Measurements from ENCODE around the gene GLB1L2.

GRCh38 chr11:134349109-134349801 is 17.5 kb downstream of the GLB1L2 start:
- TF ChIP-seq, protein P1, sequence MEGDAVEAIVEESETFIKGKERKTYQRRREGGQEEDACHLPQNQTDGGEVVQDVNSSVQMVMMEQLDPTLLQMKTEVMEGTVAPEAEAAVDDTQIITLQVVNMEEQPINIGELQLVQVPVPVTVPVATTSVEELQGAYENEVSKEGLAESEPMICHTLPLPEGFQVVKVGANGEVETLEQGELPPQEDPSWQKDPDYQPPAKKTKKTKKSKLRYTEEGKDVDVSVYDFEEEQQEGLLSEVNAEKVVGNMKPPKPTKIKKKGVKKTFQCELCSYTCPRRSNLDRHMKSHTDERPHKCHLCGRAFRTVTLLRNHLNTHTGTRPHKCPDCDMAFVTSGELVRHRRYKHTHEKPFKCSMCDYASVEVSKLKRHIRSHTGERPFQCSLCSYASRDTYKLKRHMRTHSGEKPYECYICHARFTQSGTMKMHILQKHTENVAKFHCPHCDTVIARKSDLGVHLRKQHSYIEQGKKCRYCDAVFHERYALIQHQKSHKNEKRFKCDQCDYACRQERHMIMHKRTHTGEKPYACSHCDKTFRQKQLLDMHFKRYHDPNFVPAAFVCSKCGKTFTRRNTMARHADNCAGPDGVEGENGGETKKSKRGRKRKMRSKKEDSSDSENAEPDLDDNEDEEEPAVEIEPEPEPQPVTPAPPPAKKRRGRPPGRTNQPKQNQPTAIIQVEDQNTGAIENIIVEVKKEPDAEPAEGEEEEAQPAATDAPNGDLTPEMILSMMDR (IDR thresholded peaks at IDR 0.05 in 2 of 3, conservative IDR thresholded peaks at IDR 0.05 in 1 of 3; ENCODE audit: borderline replicate concordance in 1 of 3, insufficient read depth in 1 of 3, low read depth in 2 of 3, low read length in 2 of 3) = no peak
- TF ChIP-seq POLR2A (IDR thresholded peaks at IDR 0.05; ENCODE audit: borderline replicate concordance, extremely low read depth, insufficient read depth, insufficient read length) = no peak
- TF ChIP-seq, protein P2, sequence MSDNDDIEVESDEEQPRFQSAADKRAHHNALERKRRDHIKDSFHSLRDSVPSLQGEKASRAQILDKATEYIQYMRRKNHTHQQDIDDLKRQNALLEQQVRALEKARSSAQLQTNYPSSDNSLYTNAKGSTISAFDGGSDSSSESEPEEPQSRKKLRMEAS (IDR thresholded peaks at IDR 0.05) = no peak
- no peak for TF ChIP-seq FOSL1 (IDR thresholded peaks at IDR 0.05; ENCODE audit: low read depth)
- no peak for TF ChIP-seq ZNF274 (IDR thresholded peaks at IDR 0.05; ENCODE audit: low read depth, low read length)
- TF ChIP-seq POLR2AphosphoS5 (IDR thresholded peaks at IDR 0.05; ENCODE audit: low read depth, low read length) = no peak
- no peak for TF ChIP-seq RAD21 (IDR thresholded peaks at IDR 0.05; ENCODE audit: low read depth)

Data from HCT116 (cell line).